Calu3 (cell line): Measurements from ENCODE around the gene F3. TPM values are rescaled to one million over a fixed set of nuclear protein-coding genes. Genes with fewer than 3 reads are reported as not detected.

Experiments used
- BruUV-seq: library from RNA; stranded (reverse); fragments of 400-500 nt; replicated peaks from 2 replicates; lab custom pipeline; 2021; lab: Mats Ljungman, UMichigan
- CTCF ChIA-PET: fragments of 300-600 bp; sonication (Branson Sonifier 250); formaldehyde crosslinking; loops from one replicate; lab custom pipeline; 2022; ENCODE audit warnings: antibody characterized with exemption; lab: Charles Lee
- DNase-seq: peaks from one replicate; pipeline ENCODE4 v3.0.0; 2022
- H3K27ac Mint-ChIP-seq: one replicate; pipeline ENCODE4 v1.8.0; 2022; ENCODE audit warnings: mixed read lengths; ENCODE audit not compliant: unreplicated experiment
- H3K27me3 Mint-ChIP-seq: one replicate; pipeline ENCODE4 v1.8.0; 2022; ENCODE audit warnings: mixed read lengths; ENCODE audit not compliant: unreplicated experiment
- H3K36me3 Mint-ChIP-seq: one replicate; pipeline ENCODE4 v1.8.0; 2022; ENCODE audit warnings: mild to moderate bottlenecking, moderate library complexity, mixed read lengths; ENCODE audit not compliant: insufficient read depth, unreplicated experiment
- H3K4me1 Mint-ChIP-seq: one replicate; pipeline ENCODE4 v1.8.0; 2022; ENCODE audit warnings: mild to moderate bottlenecking, low read depth, mixed read lengths; ENCODE audit not compliant: unreplicated experiment
- H3K4me3 Mint-ChIP-seq: one replicate; pipeline ENCODE4 v1.8.0; 2022; ENCODE audit warnings: mild to moderate bottlenecking, low read depth, moderate library complexity, mixed read lengths; ENCODE audit not compliant: unreplicated experiment
- H3K9me3 Mint-ChIP-seq: one replicate; pipeline ENCODE4 v1.8.0; 2022; ENCODE audit warnings: low read depth, mixed read lengths; ENCODE audit not compliant: unreplicated experiment
- CTCF ChIP-seq: fragments of 200-600 bp; IDR thresholded peaks from one replicate; pipeline ENCODE4 v1.8.0; 2022; ENCODE audit warnings: antibody characterized with exemption; ENCODE audit not compliant: unreplicated experiment
- intact Hi-C: fragments of 100-400 bp; cut with micrococcal nuclease; formaldehyde crosslinking; loops from one replicate; pipeline ENCODE4 v1.10.0; 2022; ENCODE audit not compliant: unreplicated experiment
- total RNA-seq: library from RNA; stranded (reverse); gene quantifications from 2 replicates; pipeline ENCODE4 v1.2.3, GENCODE V29; 2022

The F3 gene
- total RNA-seq, 1 experiment from 2014 or later: 344 TPM

DNA sequence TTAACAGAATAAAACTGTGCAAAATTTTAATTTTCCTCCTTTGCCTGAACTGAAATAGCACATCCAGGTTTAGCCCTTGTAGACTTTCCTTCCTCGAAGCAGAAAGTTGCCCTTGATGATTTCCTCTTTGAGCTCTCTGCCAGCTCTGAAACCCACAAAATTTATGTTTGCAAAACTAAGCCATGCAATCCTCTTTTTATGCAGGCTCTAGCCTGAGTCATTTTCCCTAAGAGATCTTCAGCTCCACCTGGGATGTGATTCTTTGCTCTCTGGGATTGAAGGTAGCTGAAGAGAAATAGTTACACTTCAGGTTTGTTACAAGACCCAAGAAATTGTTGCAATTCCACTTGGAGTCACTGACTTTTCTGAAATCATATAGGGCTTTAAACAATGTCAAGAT lies 1.4 kb upstream of the F3 start:
- H3K36me3 Mint-ChIP-seq: peaks cover 74% of the 10 kb centered on the region
- intact Hi-C loops: loop anchor here (5.0 kb wide), 1 partner anchor 79 kb away; no protein-coding TSS in a partner anchor
- H3K4me3 Mint-ChIP-seq: peak overlapping the region; percentile 75
- peaks cover 22% of the 10 kb centered on the region for H3K4me1 Mint-ChIP-seq
- H3K9me3 Mint-ChIP-seq: no peaks in the 10 kb centered on the region
- no peak for DNase-seq
- CTCF ChIA-PET: interaction anchor here (0.7 to 2.3 kb wide), 2 partner anchors 16 to 17 kb away, joined by 4 to 10 read pairs; no protein-coding TSS in a partner anchor
- H3K27me3 Mint-ChIP-seq: no peaks in the 10 kb centered on the region
- peak overlapping the region; percentile 60 for H3K27ac Mint-ChIP-seq
- BruUV-seq: no TSS peak
- no peak for TF ChIP-seq CTCF

- intact Hi-C loops: loop anchor here (5.0 kb wide), 1 partner anchor 80 kb away; no protein-coding TSS in a partner anchor
- CTCF ChIA-PET: interaction anchor here (0.5 to 2.3 kb wide), 11 partner anchors 15 to 260 kb away, joined by 3 to 10 read pairs (median 3); no protein-coding TSS in a partner anchor
- peaks cover 24% of the 10 kb centered on the region for H3K4me1 Mint-ChIP-seq
- no peak for DNase-seq
- no peaks in the 10 kb centered on the region for H3K9me3 Mint-ChIP-seq
- no peak for TF ChIP-seq CTCF
- H3K4me3 Mint-ChIP-seq: peak overlapping the region; percentile 75
- no peaks in the 10 kb centered on the region for H3K27me3 Mint-ChIP-seq
- BruUV-seq: TSS peak; percentile 61
- peak overlapping the region; percentile 60 for H3K27ac Mint-ChIP-seq
- H3K36me3 Mint-ChIP-seq: peaks cover 80% of the 10 kb centered on the region
These were observed 720 bp upstream of the F3 start for GRCh38 chr1:94542088-94542870.

DNA sequence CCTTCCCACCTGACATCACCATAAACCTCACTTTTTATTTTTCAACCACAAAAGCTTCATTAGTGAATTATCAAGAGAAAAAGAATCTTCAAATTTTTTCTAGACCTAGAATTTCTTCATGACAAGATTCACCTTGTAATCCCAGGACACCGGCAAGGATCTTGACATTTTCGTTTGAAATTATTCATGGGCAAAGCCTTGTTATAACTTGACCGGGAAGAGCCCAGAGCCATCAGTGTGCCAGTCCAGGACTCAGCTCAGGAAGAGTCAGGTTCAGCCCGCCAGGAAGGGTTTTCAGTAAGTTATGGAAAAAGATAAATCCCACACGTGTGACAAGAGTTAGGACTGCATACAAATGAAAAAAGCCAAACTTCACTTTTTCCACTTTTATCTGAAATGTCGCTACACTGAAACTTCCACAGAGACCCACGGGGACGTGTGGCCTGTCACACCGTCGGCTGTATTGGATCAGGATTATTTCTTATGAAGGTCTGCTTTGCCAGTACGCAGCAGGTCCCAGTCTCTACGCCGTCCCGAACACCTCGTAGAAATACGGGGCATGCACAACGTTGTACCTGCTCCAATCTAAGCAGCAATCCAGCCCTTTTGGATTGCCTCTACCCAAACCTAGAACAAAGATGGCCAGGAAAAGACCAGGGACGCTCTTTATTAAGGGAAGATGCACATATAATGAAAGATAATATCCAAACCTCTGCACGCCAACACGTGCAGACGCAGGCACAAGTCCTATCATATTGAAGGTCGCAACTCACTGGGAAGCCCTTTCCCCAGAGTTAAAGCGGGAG lies 916 bp downstream of the F3 start:
- no peak for DNase-seq
- H3K27me3 Mint-ChIP-seq: no peaks in the 10 kb centered on the region
- H3K4me1 Mint-ChIP-seq: peaks cover 40% of the 10 kb centered on the region
- CTCF ChIA-PET: interaction anchor here (0.6 to 2.0 kb wide), 5 partner anchors 13 to 314 kb away, joined by 3 to 5 read pairs (median 4); no protein-coding TSS in a partner anchor
- H3K36me3 Mint-ChIP-seq: peaks cover 91% of the 10 kb centered on the region
- intact Hi-C loops: loop anchor here (1.0 to 5.0 kb wide), 2 partner anchors 62 to 82 kb away; no protein-coding TSS in a partner anchor
- peak overlapping the region; percentile 60 for H3K27ac Mint-ChIP-seq
- no peak for TF ChIP-seq CTCF
- H3K4me3 Mint-ChIP-seq: peak overlapping the region; percentile 75
- no peaks in the 10 kb centered on the region for H3K9me3 Mint-ChIP-seq
- no TSS peak for BruUV-seq

DNA sequence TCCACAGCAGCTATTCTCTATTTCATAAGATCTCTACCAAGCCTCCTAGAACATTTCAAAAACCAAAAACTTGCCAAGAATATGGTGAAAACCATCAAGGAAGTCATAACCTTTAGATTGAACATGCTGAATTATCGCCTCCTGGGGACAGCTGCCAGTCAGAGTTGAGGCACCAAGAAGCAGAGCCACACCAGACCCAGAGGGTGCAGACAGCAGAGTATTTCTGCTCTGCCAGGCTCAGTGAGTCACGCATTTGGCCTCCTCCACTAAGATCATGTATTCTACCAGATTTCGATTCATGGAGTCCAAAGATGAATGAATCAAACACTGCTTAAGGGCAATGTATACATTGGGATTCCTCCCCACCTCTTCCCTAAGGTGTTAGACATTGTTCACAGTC lies 2.1 kb downstream of the F3 start:
- BruUV-seq: no TSS peak
- CTCF ChIA-PET: interaction anchor here (0.7 to 2.0 kb wide), 4 partner anchors 12 to 263 kb away, joined by 3 to 5 read pairs (median 4); no protein-coding TSS in a partner anchor
- TF ChIP-seq CTCF: no peak
- Mint-ChIP-seq H3K4me3 (peak overlapping the region; percentile 75), H3K27ac (peak overlapping the region; percentile 60), H3K9me3 (no peaks in the 10 kb centered on the region), H3K27me3 (no peaks in the 10 kb centered on the region), H3K4me1 (peaks cover 43% of the 10 kb centered on the region), H3K36me3 (peaks cover 94% of the 10 kb centered on the region)
- peak; percentile 56 for DNase-seq
- intact Hi-C loops: loop anchor here (5.0 kb wide), 1 partner anchor 188 kb away; no protein-coding TSS in a partner anchor
